GM21529 (cell line): ENCODE data around the gene P2RX6.
A peak's percentile ranks its signal among the peaks of the same experiment; 100 is the strongest.

Experiments used
- ATAC-seq: cut with Tn5 transposase; IDR thresholded peaks from one replicate; pipeline ENCODE4 v1.9.1; 2021; ENCODE audit not compliant: unreplicated experiment

Gene P2RX6

GRCh38 chr22:21012446-21013407 is 2.2 kb upstream of the P2RX6 start:
- no peak for ATAC-seq

GRCh38 chr22:21013657-21014201 is 1.2 kb upstream of the P2RX6 start:
- ATAC-seq = no peak

GRCh38 chr22:21014202-21014725 is 701 bp upstream of the P2RX6 start:
- ATAC-seq = peak; percentile 82

- ATAC-seq = no peak
Measured at GRCh38 chr22:21015466-21016006, 571 bp downstream of the P2RX6 start.

GRCh38 chr22:21016644-21017420 is 1.9 kb downstream of the P2RX6 start:
- no peak for ATAC-seq

GRCh38 chr22:21018314-21018713 is 3.3 kb downstream of the P2RX6 start:
- ATAC-seq = no peak

- no peak for ATAC-seq
Measured at GRCh38 chr22:21020802-21021429, 6.0 kb downstream of the P2RX6 start.

- no peak for ATAC-seq
Measured at GRCh38 chr22:21022507-21022906, 7.5 kb downstream of the P2RX6 start.

GRCh38 chr22:21022955-21023614 is 8.1 kb downstream of the P2RX6 start:
- no peak for ATAC-seq

- no peak for ATAC-seq
Measured at GRCh38 chr22:21025266-21025665, 10.3 kb downstream of the P2RX6 start.

- ATAC-seq = no peak
Measured at GRCh38 chr22:21025763-21026755, 11.1 kb downstream of the P2RX6 start.

GRCh38 chr22:21026783-21027692 is 12.1 kb downstream of the P2RX6 start:
- ATAC-seq = no peak

- ATAC-seq = no peak
Measured at GRCh38 chr22:21028277-21029251, 13.6 kb downstream of the P2RX6 start.

- ATAC-seq = no peak
Measured at GRCh38 chr22:21029486-21030025, 14.6 kb downstream of the P2RX6 start.

GRCh38 chr22:21030032-21030431 is 15.1 kb downstream of the P2RX6 start:
- no peak for ATAC-seq
